ENCODE measurements around the gene ZBED1.

ZBED1 gene

GRCh38 chrX:2451501-2452316 is 49.1 kb downstream of the ZBED1 start:
- DNase-seq: no peak

- DNase-seq: no peak
Observed at GRCh38 chrX:2450681-2451080, 50.1 kb downstream of the ZBED1 start.

- DNase-seq: no peak
Observed at GRCh38 chrX:2449135-2449886, 51.5 kb downstream of the ZBED1 start.

GRCh38 chrX:2447484-2447883 is 53.3 kb downstream of the ZBED1 start:
- DNase-seq: no peak

GRCh38 chrX:2446815-2447214 is 54.0 kb downstream of the ZBED1 start:
- DNase-seq: no peak

- no peak for DNase-seq
Observed at GRCh38 chrX:2445662-2446623, 54.8 kb downstream of the ZBED1 start.

- DNase-seq: no peak
Observed at GRCh38 chrX:2442694-2443093, 58.1 kb downstream of the ZBED1 start.

GRCh38 chrX:2441466-2441865 is 59.3 kb downstream of the ZBED1 start:
- no peak for DNase-seq

- DNase-seq: no peak
Observed at GRCh38 chrX:2439613-2440012, 61.2 kb downstream of the ZBED1 start.

Measured in NCI-H187 (cell line).